HepG2 (cell line): ENCODE data around the gene SRXN1. TPM values are rescaled to one million over a fixed set of nuclear protein-coding genes. Genes with fewer than 3 reads are reported as not detected.

Experiments
- CREB1 ChIP-seq, 2 experiments: fragments of 450-650 bp in 1 of 2; IDR thresholded peaks; 2 replicates each; pipeline ENCODE4 v1.6.1; 2016 to 2017; ENCODE audit warnings: control low read depth in 1 of 2, mild to moderate bottlenecking in 1 of 2, missing compliant biosample characterization in 1 of 2, missing genetic modification characterization in 1 of 2
- HNF1A ChIP-seq, 2 experiments: sonication (generic) in 1 of 2; formaldehyde crosslinking in 1 of 2; IDR thresholded peaks; 2 replicates each; pipeline versions ENCODE4 v1.4.0 to v1.6.1; 2016 to 2020; ENCODE audit warnings: borderline replicate concordance in 1 of 2, low read depth in 1 of 2, mild to moderate bottlenecking in 1 of 2, missing genetic modification reagents in 1 of 2
- KLF9 ChIP-seq: IDR thresholded peaks from 2 replicates; pipeline ENCODE4 v1.6.1; 2016; ENCODE audit warnings: low read depth
- MAX ChIP-seq: IDR thresholded peaks from 2 replicates; pipeline ENCODE4 v1.6.1; 2012; ENCODE audit warnings: inconsistent platforms
- POGZ ChIP-seq: sonication (generic); formaldehyde crosslinking; IDR thresholded peaks from 2 replicates; pipeline ENCODE4 v1.4.0; 2020; ENCODE audit warnings: mild to moderate bottlenecking, missing genetic modification reagents
- SRSF4 ChIP-seq: fragments of 200-400 bp; formaldehyde crosslinking; IDR thresholded peaks from one replicate; pipeline ENCODE4 v1.6.1; 2018; ENCODE audit warnings: mild to moderate bottlenecking, low read depth, low read length, moderate library complexity; ENCODE audit not compliant: poor library complexity, severe bottlenecking
- TFAP4 ChIP-seq: sonication (generic); IDR thresholded peaks from 2 replicates; pipeline ENCODE4 v1.6.1; 2016; ENCODE audit warnings: low read depth, borderline replicate concordance
- ZKSCAN8 ChIP-seq: IDR thresholded peaks from 2 replicates; pipeline ENCODE4 v1.6.1; 2016; ENCODE audit warnings: borderline replicate concordance, missing genetic modification reagents, missing compliant biosample characterization
- ZNF24 ChIP-seq: fragments of 450-650 bp; IDR thresholded peaks from 2 replicates; pipeline ENCODE4 v1.6.1; 2017; ENCODE audit warnings: antibody characterized with exemption, mild to moderate bottlenecking
- ZNF280D ChIP-seq: sonication (generic); formaldehyde crosslinking; IDR thresholded peaks from 2 replicates; pipeline ENCODE4 v1.5.1; 2020; ENCODE audit warnings: mild to moderate bottlenecking, missing genetic modification reagents
- ZNF281 ChIP-seq: sonication (generic); formaldehyde crosslinking; IDR thresholded peaks from 2 replicates; pipeline ENCODE4 v1.4.0; 2020; ENCODE audit warnings: missing genetic modification reagents, borderline replicate concordance
- ZNF326 ChIP-seq: sonication (generic); formaldehyde crosslinking; IDR thresholded peaks from 2 replicates; pipeline ENCODE4 v1.4.0; 2020; ENCODE audit warnings: missing genetic modification reagents, borderline replicate concordance
- ZNF672 ChIP-seq: sonication (generic); formaldehyde crosslinking; IDR thresholded peaks from 2 replicates; pipeline ENCODE4 v1.8.1; 2022; ENCODE audit warnings: missing genetic modification reagents
- ZNF784 ChIP-seq: sonication (generic); formaldehyde crosslinking; IDR thresholded peaks from 2 replicates; pipeline ENCODE4 v1.5.1; 2020; ENCODE audit warnings: missing genetic modification reagents, mild to moderate bottlenecking, borderline replicate concordance
- polyA plus RNA-seq, 8 experiments: library from polyadenylated mRNA; depleted of rRNA in 3 of 8; stranded (reverse) in 7 of 8; unstranded in 1 of 8; fragments of >200 nt; fragmentation: Illumina TruSeq in 4 of 8; extraction: Trizol in 4 of 8; gene quantifications; 2 replicates each; pipeline versions ENCODE4 v1.2.1 to v1.2.3, GENCODE V29; 2011 to 2016; ENCODE audit warnings: low read depth in 4 of 8, missing spikeins in 1 of 8, mixed read lengths in 1 of 8; ENCODE audit not compliant: insufficient read depth in 1 of 8
- total RNA-seq, 5 experiments: library from RNA; depleted of rRNA; stranded (reverse); fragments of >200 nt; fragmentation: Illumina TruSeq; extraction: Trizol; gene quantifications; 2 replicates each; pipeline ENCODE4 v1.2.3, GENCODE V29; 2016; ENCODE audit warnings: low read depth in 1 of 5

SRXN1 gene
- total and polyA plus RNA-seq, 2 of the 13 experiments (the other 11 are each of a cell fraction or from before 2014, with no cell fraction given) = 29.9 to 87.7 TPM

GRCh38 chr20:642398-643174 lies 10.4 kb downstream of the SRXN1 start (continued):
- TF ChIP-seq ZNF281 (CRISPR knock-in tag) (peak; percentile 59; the same call in 1 of the 2 replicates), ZKSCAN8 (CRISPR knock-in tag) (no peak), CREB1 (IDR thresholded peaks at IDR 0.05) (peak; percentile 82), CREB1 (CRISPR knock-in tag; IDR thresholded peaks at IDR 0.05) (no peak), TFAP4 (peak; percentile 54; the same call in 1 of the 2 replicates), ZNF326 (CRISPR knock-in tag) (no peak), POGZ (CRISPR knock-in tag) (peak; percentile 48; the same call in 1 of the 2 replicates), HNF1A (IDR thresholded peaks at IDR 0.05; ENCODE audit: low read depth) (no peak), HNF1A (CRISPR knock-in tag; IDR thresholded peaks at IDR 0.05; ENCODE audit: borderline replicate concordance) (peak; percentile 44; the same call in 1 of the 2 replicates), ZNF280D (no peak), SRSF4 (no peak), MAX (peak; percentile 38; the same call in 1 of the 2 replicates), KLF9 (CRISPR knock-in tag) (no peak), ZNF24 (no peak), ZNF672 (no peak), ZNF784 (CRISPR knock-in tag) (0 out of 2 replicates have a peak, but pooled peaks have one; percentile 18)
